GM23338 (cell line): Measurements from ENCODE around the gene ATF7IP. TPM values are rescaled to one million over a fixed set of nuclear protein-coding genes. Genes with fewer than 3 reads are reported as not detected.

Experiments used
- ATAC-seq: fragments of 200-7000 bp; cut with Tn5 transposase; 3 replicates; pipeline ENCODE4 v1.9.1; 2020
- DNase-seq: peaks from one replicate; pipeline ENCODE4 v3.0.0-alpha.2; 2015; ENCODE audit warnings: low spot score
- H2AFZ ChIP-seq: fragments of 200-600 bp; sonication (generic); 2 replicates; pipeline ENCODE4 v1.8.0; 2016; ENCODE audit warnings: antibody characterized with exemption, mild to moderate bottlenecking, moderate library complexity
- H3F3A ChIP-seq: fragments of 200-600 bp; sonication (generic); replicated peaks from 2 replicates; pipeline ENCODE4 v1.8.0; 2017; ENCODE audit warnings: antibody characterized with exemption, mixed run types, low read depth
- H3K27ac ChIP-seq: fragments of 200-600 bp; sonication (generic); 2 replicates; pipeline ENCODE4 v1.6.1; 2016; ENCODE audit warnings: low read depth
- H3K27me3 ChIP-seq: fragments of 200-600 bp; sonication (generic); 2 replicates; pipeline ENCODE4 v1.8.0; 2016; ENCODE audit warnings: mild to moderate bottlenecking, mixed run types, moderate library complexity; ENCODE audit not compliant: insufficient read depth
- H3K36me3 ChIP-seq: fragments of 200-600 bp; sonication (generic); 2 replicates; pipeline ENCODE4 v1.8.0; 2016; ENCODE audit warnings: mild to moderate bottlenecking; ENCODE audit not compliant: insufficient read depth
- H3K4me1 ChIP-seq: fragments of 200-600 bp; sonication (generic); 2 replicates; pipeline ENCODE4 v1.8.0; 2016; ENCODE audit warnings: mild to moderate bottlenecking, moderate library complexity; ENCODE audit not compliant: insufficient read depth
- H3K4me2 ChIP-seq: fragments of 200-600 bp; sonication (generic); 2 replicates; pipeline ENCODE4 v1.7.1; 2017; ENCODE audit warnings: mixed run types
- H3K4me3 ChIP-seq: fragments of 200-600 bp; sonication (generic); 2 replicates; pipeline ENCODE4 v1.6.1; 2016; ENCODE audit warnings: mixed run types
- H3K79me2 ChIP-seq: fragments of 200-600 bp; sonication (generic); replicated peaks from 2 replicates; pipeline ENCODE4 v1.8.0; 2017; ENCODE audit warnings: mild to moderate bottlenecking; ENCODE audit not compliant: insufficient read depth
- H3K9me2 ChIP-seq: fragments of 200-600 bp; sonication (generic); 2 replicates; pipeline ENCODE4 v1.8.0; 2017; ENCODE audit not compliant: insufficient read depth
- H4K20me1 ChIP-seq: fragments of 200-600 bp; sonication (generic); replicated peaks from 2 replicates; pipeline ENCODE4 v1.8.0; 2017; ENCODE audit warnings: mild to moderate bottlenecking; ENCODE audit not compliant: insufficient read depth
- H3K27ac Mint-ChIP-seq: 2 replicates; pipeline ENCODE4 v1.8.0; 2020; ENCODE audit warnings: inconsistent platforms, mild to moderate bottlenecking, moderate library complexity, mixed read lengths
- H3K27me3 Mint-ChIP-seq: 3 replicates; pipeline ENCODE4 v1.8.0; 2022; ENCODE audit warnings: low read depth, mild to moderate bottlenecking, moderate library complexity, mixed read lengths, inconsistent platforms; ENCODE audit not compliant: insufficient read depth, poor library complexity
- H3K36me3 Mint-ChIP-seq: 3 replicates; pipeline ENCODE4 v1.8.0; 2021; ENCODE audit warnings: low read depth, mild to moderate bottlenecking, inconsistent platforms, moderate library complexity, mixed read lengths
- H3K4me1 Mint-ChIP-seq: 3 replicates; pipeline ENCODE4 v1.8.0; 2020; ENCODE audit warnings: mild to moderate bottlenecking, inconsistent platforms, mixed read lengths
- H3K4me3 Mint-ChIP-seq: 3 replicates; pipeline ENCODE4 v1.8.0; 2021; ENCODE audit warnings: moderate library complexity, mild to moderate bottlenecking, inconsistent platforms, mixed read lengths
- H3K9me3 Mint-ChIP-seq: 3 replicates; pipeline ENCODE4 v1.8.0; 2020; ENCODE audit warnings: moderate library complexity, mild to moderate bottlenecking, inconsistent platforms, mixed read lengths
- CREB1 ChIP-seq: fragments of 250-450 bp; sonication (Bioruptor Pico); IDR thresholded peaks from 2 replicates; pipeline ENCODE4 v1.5.0; 2020; ENCODE audit warnings: low read depth, mild to moderate bottlenecking, moderate library complexity
- CTCF ChIP-seq, 2 experiments: fragments of 200-600 bp in 1 of 2; sonication (generic) in 1 of 2; conservative IDR thresholded peaks; 2 replicates each; pipeline versions ENCODE4 v1.5.1 to v1.6.1; 2016 to 2017; ENCODE audit warnings: antibody characterized with exemption in 2 of 2, low read depth in 2 of 2, mild to moderate bottlenecking in 2 of 2, moderate library complexity in 1 of 2
- ETS1 ChIP-seq: IDR thresholded peaks from 2 replicates; pipeline ENCODE4 v1.6.1; 2016; ENCODE audit warnings: antibody characterized with exemption
- EZH2 ChIP-seq: fragments of 200-600 bp; sonication (generic); IDR thresholded peaks from one replicate; pipeline ENCODE4 v1.8.0; 2017; ENCODE audit warnings: antibody characterized with exemption, mild to moderate bottlenecking, low read depth; ENCODE audit not compliant: unreplicated experiment
- EZH2phosphoT487 ChIP-seq: fragments of 200-600 bp; sonication (generic); IDR thresholded peaks from one replicate; pipeline ENCODE4 v1.8.1; 2018; ENCODE audit warnings: antibody characterized with exemption; ENCODE audit not compliant: unreplicated experiment
- JUNB ChIP-seq: IDR thresholded peaks from one replicate; pipeline ENCODE4 v1.6.1; 2016; ENCODE audit warnings: antibody characterized with exemption; ENCODE audit not compliant: unreplicated experiment
- NANOG ChIP-seq: IDR thresholded peaks from 2 replicates; pipeline ENCODE4 v1.6.1; 2016; ENCODE audit warnings: antibody characterized with exemption, borderline replicate concordance
- POLR2AphosphoS5 ChIP-seq: IDR thresholded peaks from 2 replicates; pipeline ENCODE4 v1.6.1; 2016; ENCODE audit warnings: antibody characterized with exemption, low read depth
- REST ChIP-seq: IDR thresholded peaks from one replicate; pipeline ENCODE4 v1.6.1; 2018; ENCODE audit warnings: antibody characterized with exemption; ENCODE audit not compliant: unreplicated experiment
- STAT1 ChIP-seq: IDR thresholded peaks from one replicate; pipeline ENCODE4 v1.6.1; 2016; ENCODE audit warnings: antibody characterized with exemption; ENCODE audit not compliant: unreplicated experiment
- ZNF114 ChIP-seq: fragments of 250-450 bp; sonication (Bioruptor Pico); IDR thresholded peaks from 2 replicates; pipeline ENCODE4 v1.5.0; 2020; ENCODE audit warnings: mild to moderate bottlenecking, moderate library complexity
- ZNF331 ChIP-seq: fragments of 250-450 bp; sonication (Bioruptor Pico); IDR thresholded peaks from 2 replicates; pipeline ENCODE4 v1.5.0; 2020; ENCODE audit warnings: low read depth, mild to moderate bottlenecking, moderate library complexity
- ZNF462 ChIP-seq: fragments of 250-450 bp; sonication (Bioruptor Pico); IDR thresholded peaks from 2 replicates; pipeline ENCODE4 v1.5.0; 2020; ENCODE audit warnings: mild to moderate bottlenecking, moderate library complexity
- polyA plus RNA-seq: library from polyadenylated mRNA; unstranded; fragments of >200 nt; fragmentation: Nextera tagmentation; extraction: Ambion mirVana; gene quantifications from 2 replicates; pipeline ENCODE4 v1.2.1, GENCODE V29; 2016
- total RNA-seq: library from RNA; depleted of rRNA; stranded (reverse); fragments of >200 nt; shearing (Covaris generic); gene quantifications from 2 replicates; pipeline ENCODE4 v1.2.3, GENCODE V29; 2014

The ATF7IP gene
- total and polyA plus RNA-seq, 2 experiments from 2014 or later, result 76.4 to 118 TPM

GRCh38 chr12:14393751-14394150 lies 28.3 kb downstream of the ATF7IP start:
- TF ChIP-seq POLR2AphosphoS5, result no peak
- no peak for TF ChIP-seq NANOG
- no peak for TF ChIP-seq EZH2
- no peak for TF ChIP-seq CREB1 (CRISPR knock-in tag)
- no peak for TF ChIP-seq ZNF331
- TF ChIP-seq ZNF114, result no peak
- no peak for TF ChIP-seq EZH2phosphoT487
- no peak for TF ChIP-seq ZNF462 (CRISPR knock-in tag)
- TF ChIP-seq JUNB, result no peak
- no peak for TF ChIP-seq STAT1
- TF ChIP-seq ETS1, result no peak
- TF ChIP-seq REST, result no peak
- TF ChIP-seq CTCF (conservative IDR thresholded peaks at IDR 0.05; ENCODE audit: low read depth in 2 of 2), result no peak
- H3K9me2 ChIP-seq, result no peaks in the 10 kb centered on the region
- H3K27me3 ChIP-seq, result no peaks in the 10 kb centered on the region
- 0 out of 2 replicates have a peak overlapping the region, but pooled peaks have one; percentile 21 for H3K27ac ChIP-seq
- peak overlapping the region; percentile 63 for H3K4me2 ChIP-seq
- H4K20me1 ChIP-seq, result peaks cover 3% of the 10 kb centered on the region; the same call in 1 of the 2 replicates
- Mint-ChIP-seq H3K27ac (0 out of 2 replicates have a peak overlapping the region, but pooled peaks have one; percentile 4), H3K4me1 (peaks cover 79% of the 10 kb centered on the region), H3K4me3 (peak overlapping the region; percentile 7; the same call in 1 of the 3 replicates), H3K9me3 (no peaks in the 10 kb centered on the region; the same call in 2 of the 3 replicates), H3K27me3 (peaks cover 10% of the 10 kb centered on the region), H3K36me3 (peaks cover 13% of the 10 kb centered on the region; the same call in 2 of the 3 replicates)
- peaks cover 100% of the 10 kb centered on the region for H3K79me2 ChIP-seq
- ATAC-seq (no peak), DNase-seq (no peak)
- peaks cover 71% of the 10 kb centered on the region for H3K4me1 ChIP-seq
- H3K4me3 ChIP-seq, result peak overlapping the region; percentile 24; the same call in 1 of the 2 replicates
- no peak overlapping the region for H2AFZ ChIP-seq
- H3K36me3 ChIP-seq, result no peaks in the 10 kb centered on the region
- H3F3A ChIP-seq, result no peaks in the 10 kb centered on the region
